CD14-positive monocyte (primary cell): ENCODE results near the gene VWA5B2. TPM values are rescaled to one million over a fixed set of nuclear protein-coding genes. Genes with fewer than 3 reads are reported as not detected.

Experiments used
- DNase-seq, 3 donors: peaks; one replicate each; pipeline ENCODE4 v3.0.0-alpha.2; 2011 to 2022
- H2AFZ ChIP-seq: 2 replicates; pipeline ENCODE4 v1.6.0; 2012; ENCODE audit warnings: mild to moderate bottlenecking, low read depth, low read length, inconsistent platforms; ENCODE audit not compliant: insufficient read depth, poor library complexity, severe bottlenecking
- H3K27ac ChIP-seq, 2 donors: 1 replicate in 1 of 2; 2 replicates in 1 of 2; pipeline ENCODE4 v1.5.1; 2012 to 2013; ENCODE audit warnings: low read length in 2 of 2, control low read depth in 1 of 2, inconsistent platforms in 1 of 2, low read depth in 1 of 2, mild to moderate bottlenecking in 1 of 2
- H3K27me3 ChIP-seq, 2 donors: one replicate each; pipeline versions ENCODE4 v1.6.0 to v1.6.1; 2011 to 2013; ENCODE audit warnings: low read length in 2 of 2; ENCODE audit not compliant: control insufficient read depth in 2 of 2, insufficient read depth in 2 of 2
- H3K36me3 ChIP-seq, 2 donors: replicated peaks in 1 of 2; 1 replicate in 1 of 2; 2 replicates in 1 of 2; pipeline versions ENCODE4 v1.5.1 to v1.6.1; 2012 to 2013; ENCODE audit warnings: low read length in 2 of 2, control low read depth in 1 of 2, inconsistent platforms in 1 of 2, mild to moderate bottlenecking in 1 of 2; ENCODE audit not compliant: insufficient read depth in 2 of 2, control insufficient read depth in 1 of 2
- H3K4me1 ChIP-seq, 2 donors: 1 replicate in 1 of 2; 2 replicates in 1 of 2; pipeline versions ENCODE4 v1.5.1 to v1.6.1; 2012 to 2013; ENCODE audit warnings: low read length in 2 of 2, control low read depth in 1 of 2, inconsistent platforms in 1 of 2, mild to moderate bottlenecking in 1 of 2, moderate library complexity in 1 of 2; ENCODE audit not compliant: insufficient read depth in 2 of 2, control insufficient read depth in 1 of 2
- H3K4me2 ChIP-seq: replicated peaks from 2 replicates; pipeline ENCODE3; 2012; ENCODE audit warnings: low read length, moderate library complexity, mild to moderate bottlenecking; ENCODE audit not compliant: poor library complexity, severe bottlenecking; ENCODE audit errors: extremely low read depth
- H3K4me3 ChIP-seq, 3 experiments: fragments of 200-600 bp in 1 of 3; sonication (generic) in 1 of 3; replicated peaks in 1 of 3; 1 replicate in 2 of 3; 2 replicates in 1 of 3; pipeline ENCODE4 v1.5.1; 2011 to 2013; ENCODE audit warnings: low read length in 3 of 3, mild to moderate bottlenecking in 3 of 3, control low read depth in 2 of 3, low read depth in 2 of 3, inconsistent platforms in 1 of 3, moderate library complexity in 1 of 3
- H3K79me2 ChIP-seq: 2 replicates; pipeline ENCODE4 v1.6.0; 2012; ENCODE audit warnings: mild to moderate bottlenecking, control low read depth, inconsistent platforms, low read length, moderate library complexity; ENCODE audit not compliant: insufficient read depth
- H3K9ac ChIP-seq: 2 replicates; pipeline ENCODE4 v1.6.0; 2017; ENCODE audit warnings: low read length, mild to moderate bottlenecking; ENCODE audit not compliant: insufficient read depth, poor library complexity, severe bottlenecking
- H3K9me3 ChIP-seq, 2 donors: replicated peaks in 1 of 2; 1 replicate in 1 of 2; 2 replicates in 1 of 2; pipeline versions ENCODE4 v1.5.1 to v1.6.1; 2012 to 2013; ENCODE audit warnings: low read length in 2 of 2, control low read depth in 1 of 2; ENCODE audit not compliant: control insufficient read depth in 1 of 2, insufficient read depth in 1 of 2
- H4K20me1 ChIP-seq: 2 replicates; pipeline ENCODE4 v1.6.0; 2012; ENCODE audit warnings: mild to moderate bottlenecking, low read length, control low read depth, moderate library complexity; ENCODE audit not compliant: insufficient read depth
- H3K27ac Mint-ChIP-seq, 7 donors: one replicate each; pipeline ENCODE4 v1.8.0; 2020; ENCODE audit warnings: mild to moderate bottlenecking in 7 of 7, mixed read lengths in 7 of 7, moderate library complexity in 6 of 7, inconsistent platforms in 2 of 7
- H3K27me3 Mint-ChIP-seq, 3 donors: one replicate each; pipeline ENCODE4 v1.8.0; 2021 to 2022; ENCODE audit warnings: low read depth in 3 of 3, mild to moderate bottlenecking in 3 of 3, mixed read lengths in 3 of 3, moderate library complexity in 3 of 3, inconsistent platforms in 1 of 3
- H3K36me3 Mint-ChIP-seq, 2 donors: one replicate each; pipeline ENCODE4 v1.8.0; 2020; ENCODE audit warnings: mixed read lengths in 2 of 2, inconsistent platforms in 1 of 2, mild to moderate bottlenecking in 1 of 2
- H3K4me1 Mint-ChIP-seq: one replicate; pipeline ENCODE4 v1.8.0; 2020; ENCODE audit warnings: mild to moderate bottlenecking, mixed read lengths
- H3K4me3 Mint-ChIP-seq, 2 donors: one replicate each; pipeline ENCODE4 v1.8.0; 2020; ENCODE audit warnings: mild to moderate bottlenecking in 2 of 2, mixed read lengths in 2 of 2, moderate library complexity in 1 of 2
- H3K9me3 Mint-ChIP-seq, 7 donors: one replicate each; pipeline ENCODE4 v1.8.0; 2020 to 2022; ENCODE audit warnings: mixed read lengths in 7 of 7, mild to moderate bottlenecking in 6 of 7, moderate library complexity in 6 of 7, inconsistent platforms in 2 of 7
- CTCF ChIP-seq: fragments of 200-600 bp; IDR thresholded peaks from one replicate; pipeline ENCODE4 v1.8.0; 2022; ENCODE audit warnings: antibody characterized with exemption, mild to moderate bottlenecking
- WGBS: methylation state at CpG from one replicate; pipeline ENCODE4 v1.1.5; 2013; ENCODE audit warnings: missing lambda C conversion rate; ENCODE audit not compliant: insufficient coverage; 5-methylcytosine and 5-hydroxymethylcytosine counted together
- intact Hi-C, 2 donors: fragments of 100-400 bp; cut with micrococcal nuclease; formaldehyde crosslinking; loops; one replicate each; pipeline versions ENCODE4 v1.15.0 to v1.15.1; 2023
- polyA plus RNA-seq, 3 donors: library from polyadenylated mRNA; depleted of rRNA in 1 of 3; unstranded in 2 of 3; stranded (reverse) in 1 of 3; fragments of 300-500 nt in 2 of 3; fragments of >200 nt in 1 of 3; fragmentation: Illumina TruSeq in 2 of 3; gene quantifications; 1 replicate in 2 of 3; 2 replicates in 1 of 3; pipeline ENCODE4 v1.2.3, GENCODE V29; 2012 to 2021

VWA5B2 gene
- polyA plus RNA-seq, 3 donors, result 0.32 TPM; not detected in 2

GRCh38 chr3:184234224-184234623 lies 4.8 kb downstream of the VWA5B2 start:
- no peak for DNase-seq
- peaks cover 0 to 9% of the 10 kb centered on the region in 2 donors for H3K9me3 ChIP-seq
- H3K27ac ChIP-seq, result no peak overlapping the region
- H3K27ac Mint-ChIP-seq, result no peak overlapping the region
- no peak overlapping the region for H3K4me2 ChIP-seq
- no peaks in the 10 kb centered on the region for H3K36me3 ChIP-seq
- H3K4me1 ChIP-seq, result peaks cover 4 to 7% of the 10 kb centered on the region in 2 donors
- WGBS, result 44% methylated on average over 2 of the region's 4 CpGs
- no peak overlapping the region for H3K4me3 ChIP-seq
- H3K9me3 Mint-ChIP-seq, result peaks cover 0 to 8% (median 6%) of the 10 kb centered on the region in 7 donors
- H3K4me3 Mint-ChIP-seq, result no peak overlapping the region
- H3K79me2 ChIP-seq, result no peaks in the 10 kb centered on the region
- intact Hi-C loops, result no loop called here
- peaks cover 6% of the 10 kb centered on the region for H3K4me1 Mint-ChIP-seq
- no peaks in the 10 kb centered on the region for H4K20me1 ChIP-seq
- no peak overlapping the region for H2AFZ ChIP-seq
- H3K27me3 ChIP-seq, result peaks cover 30 to 37% of the 10 kb centered on the region in 2 donors
- H3K27me3 Mint-ChIP-seq, result peaks cover 34 to 46% (median 35%) of the 10 kb centered on the region in 3 donors
- no peak overlapping the region for H3K9ac ChIP-seq
- no peak for TF ChIP-seq CTCF
- no peaks in the 10 kb centered on the region for H3K36me3 Mint-ChIP-seq

GRCh38 chr3:184234671-184235380 lies 5.4 kb downstream of the VWA5B2 start:
- H4K20me1 ChIP-seq, result no peaks in the 10 kb centered on the region
- Mint-ChIP-seq H3K27me3 (peaks cover 32 to 44% (median 32%) of the 10 kb centered on the region in 3 donors), H3K36me3 (no peaks in the 10 kb centered on the region), H3K27ac (no peak overlapping the region), H3K4me1 (peaks cover 4% of the 10 kb centered on the region), H3K9me3 (peaks cover 0 to 7% (median 4%) of the 10 kb centered on the region in 7 donors), H3K4me3 (no peak overlapping the region)
- H3K79me2 ChIP-seq, result no peaks in the 10 kb centered on the region
- no peak for TF ChIP-seq CTCF
- no peaks in the 10 kb centered on the region for H3K36me3 ChIP-seq
- no peak overlapping the region for H3K4me3 ChIP-seq
- H3K9ac ChIP-seq, result no peak overlapping the region
- DNase-seq, result no peak
- intact Hi-C loops, result no loop called here
- no peak overlapping the region for H3K4me2 ChIP-seq
- peaks cover 0 to 9% of the 10 kb centered on the region in 2 donors for H3K9me3 ChIP-seq
- no peak overlapping the region for H2AFZ ChIP-seq
- no peak overlapping the region for H3K27ac ChIP-seq
- 95% methylated on average over 11 of the region's 19 CpGs for WGBS
- H3K4me1 ChIP-seq, result peaks cover under 1 to 1% of the 10 kb centered on the region in 2 donors
- H3K27me3 ChIP-seq, result peaks cover 27 to 33% of the 10 kb centered on the region in 2 donors
